Measurements from ENCODE around the gene MEF2B.
"Not testable (repeated sequence)": the region's sequence is repeated elsewhere in the genome, so short reads cannot be mapped to it uniquely, and the experiment has no call there.

DNA sequence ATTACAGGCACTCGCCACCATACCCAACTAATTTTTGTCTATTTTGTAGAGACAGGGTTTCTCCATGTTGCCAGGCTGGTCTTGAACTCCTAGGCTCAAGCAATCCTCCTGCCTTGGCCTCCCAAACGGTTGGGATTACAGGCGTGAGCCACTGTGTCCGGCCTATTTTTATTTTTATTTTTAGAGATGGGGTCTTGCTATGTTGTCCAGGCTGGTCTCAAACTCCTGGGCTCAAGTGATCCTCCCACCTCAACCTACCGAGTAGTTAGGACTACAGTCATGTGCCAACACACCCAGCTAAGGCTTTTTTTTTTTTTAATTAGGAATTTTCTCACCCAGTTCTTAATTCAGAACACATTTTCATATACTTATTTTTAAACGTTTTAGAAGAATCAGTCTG lies 34.4 kb downstream of the MEF2B start:
- not testable (repeated sequence) for TF ChIP-seq POLR2A, EP300, POLR2AphosphoS5 (IDR thresholded peaks at IDR 0.05)
- TF ChIP-seq, protein P1, sequence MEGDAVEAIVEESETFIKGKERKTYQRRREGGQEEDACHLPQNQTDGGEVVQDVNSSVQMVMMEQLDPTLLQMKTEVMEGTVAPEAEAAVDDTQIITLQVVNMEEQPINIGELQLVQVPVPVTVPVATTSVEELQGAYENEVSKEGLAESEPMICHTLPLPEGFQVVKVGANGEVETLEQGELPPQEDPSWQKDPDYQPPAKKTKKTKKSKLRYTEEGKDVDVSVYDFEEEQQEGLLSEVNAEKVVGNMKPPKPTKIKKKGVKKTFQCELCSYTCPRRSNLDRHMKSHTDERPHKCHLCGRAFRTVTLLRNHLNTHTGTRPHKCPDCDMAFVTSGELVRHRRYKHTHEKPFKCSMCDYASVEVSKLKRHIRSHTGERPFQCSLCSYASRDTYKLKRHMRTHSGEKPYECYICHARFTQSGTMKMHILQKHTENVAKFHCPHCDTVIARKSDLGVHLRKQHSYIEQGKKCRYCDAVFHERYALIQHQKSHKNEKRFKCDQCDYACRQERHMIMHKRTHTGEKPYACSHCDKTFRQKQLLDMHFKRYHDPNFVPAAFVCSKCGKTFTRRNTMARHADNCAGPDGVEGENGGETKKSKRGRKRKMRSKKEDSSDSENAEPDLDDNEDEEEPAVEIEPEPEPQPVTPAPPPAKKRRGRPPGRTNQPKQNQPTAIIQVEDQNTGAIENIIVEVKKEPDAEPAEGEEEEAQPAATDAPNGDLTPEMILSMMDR (IDR thresholded peaks at IDR 0.05): not testable (repeated sequence)
